HG03064 (cell line): ENCODE measurements around the gene SLC29A1.
"Not testable (repeated sequence)": the region's sequence is repeated elsewhere in the genome, so short reads cannot be mapped to it uniquely, and the experiment has no call there.

Experiments
- ATAC-seq: cut with Tn5 transposase; IDR thresholded peaks from one replicate; pipeline ENCODE4 v1.9.1; 2021; ENCODE audit warnings: low read depth; ENCODE audit not compliant: unreplicated experiment

The SLC29A1 gene

DNA sequence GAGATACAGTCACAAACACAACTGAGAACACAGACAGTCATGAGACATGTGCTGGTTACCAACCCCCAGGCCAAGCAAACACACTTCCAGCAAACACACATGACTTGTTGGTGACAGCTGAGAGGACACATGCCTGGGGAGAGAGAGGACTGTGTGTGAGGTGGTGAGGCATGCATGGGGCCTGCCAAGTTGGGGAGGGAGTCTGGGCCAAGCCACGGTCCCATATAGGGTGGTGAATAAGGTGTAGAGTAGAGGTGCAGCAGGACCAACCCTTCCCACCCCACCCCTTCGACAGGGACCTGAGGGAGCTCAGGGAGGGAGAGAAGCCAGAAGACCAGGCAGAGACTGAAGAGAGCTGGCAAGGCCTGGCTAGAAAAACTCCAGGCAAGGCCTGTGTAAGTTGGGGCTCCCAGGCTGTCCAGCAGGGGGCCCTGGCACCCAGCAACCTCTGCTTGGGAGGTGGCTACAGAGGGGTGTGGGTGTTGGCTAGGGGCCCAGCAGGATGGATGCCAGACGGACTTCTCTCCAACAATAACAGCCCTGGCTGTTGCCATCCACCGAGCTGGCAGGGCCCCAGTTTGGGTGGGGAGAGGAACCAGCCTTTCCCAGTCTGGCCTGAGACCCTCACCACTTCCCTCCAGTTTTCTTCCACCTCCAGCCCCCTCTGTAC lies 2.0 kb upstream of the SLC29A1 start:
- ATAC-seq = no peak

DNA sequence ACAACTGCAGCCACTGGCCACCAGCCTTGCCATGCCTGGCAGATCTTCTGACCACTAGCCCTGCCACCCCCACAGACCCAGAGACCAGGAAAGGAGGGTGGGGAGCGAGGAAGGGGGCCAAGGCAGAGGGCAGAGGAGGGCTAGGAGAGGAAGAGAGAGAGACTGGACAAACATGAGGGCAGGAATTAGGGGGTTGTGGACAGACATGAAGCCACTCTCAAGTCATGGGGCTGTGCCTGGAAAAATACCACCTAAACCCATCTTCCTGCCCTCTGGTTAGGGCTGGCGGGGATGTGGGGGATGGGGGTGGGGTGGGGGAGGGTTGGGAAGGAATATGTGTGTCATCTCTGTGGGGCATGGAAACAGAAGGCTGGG lies 1.4 kb upstream of the SLC29A1 start:
- no peak for ATAC-seq

DNA sequence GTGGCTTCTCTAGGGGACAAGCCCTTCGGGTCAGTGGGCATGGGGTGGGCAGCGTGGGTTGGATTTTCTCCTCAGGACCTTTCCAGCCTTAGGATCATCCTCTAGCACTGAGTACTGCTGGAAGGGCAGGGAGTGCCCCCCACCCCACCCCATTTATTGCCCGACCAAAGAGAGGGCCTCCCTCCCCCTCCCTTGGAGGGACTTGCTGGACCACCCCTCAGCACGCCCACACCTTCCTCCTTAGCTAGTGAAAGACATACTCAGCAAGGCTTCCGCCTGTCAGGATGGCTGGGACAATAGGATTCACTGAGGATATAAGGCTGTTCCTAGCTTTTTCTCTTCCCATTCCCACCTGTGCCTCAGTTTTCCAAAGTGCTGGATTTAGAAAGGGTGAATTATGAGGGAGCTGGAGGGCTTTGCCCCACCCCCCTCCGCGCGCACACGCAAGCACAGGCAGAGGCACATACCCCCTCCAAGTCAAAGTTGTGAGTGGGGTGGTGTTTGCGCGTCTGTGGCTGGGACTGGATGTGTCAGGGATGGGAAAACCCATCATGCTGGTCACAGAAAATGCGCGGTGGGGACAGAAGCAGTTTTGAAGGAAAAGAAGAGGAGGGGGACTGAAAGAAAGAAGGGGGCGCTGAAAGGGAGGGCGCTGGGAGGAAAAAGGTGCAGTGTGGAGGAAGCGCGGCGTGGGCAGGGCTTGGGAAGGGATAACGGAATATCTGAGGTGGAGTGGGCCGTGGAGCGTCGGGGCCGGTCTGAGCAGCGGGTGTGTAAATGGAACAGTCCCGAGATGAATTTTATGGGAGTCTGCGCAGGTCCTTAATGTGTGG lies 693 bp upstream of the SLC29A1 start:
- no peak for ATAC-seq

DNA sequence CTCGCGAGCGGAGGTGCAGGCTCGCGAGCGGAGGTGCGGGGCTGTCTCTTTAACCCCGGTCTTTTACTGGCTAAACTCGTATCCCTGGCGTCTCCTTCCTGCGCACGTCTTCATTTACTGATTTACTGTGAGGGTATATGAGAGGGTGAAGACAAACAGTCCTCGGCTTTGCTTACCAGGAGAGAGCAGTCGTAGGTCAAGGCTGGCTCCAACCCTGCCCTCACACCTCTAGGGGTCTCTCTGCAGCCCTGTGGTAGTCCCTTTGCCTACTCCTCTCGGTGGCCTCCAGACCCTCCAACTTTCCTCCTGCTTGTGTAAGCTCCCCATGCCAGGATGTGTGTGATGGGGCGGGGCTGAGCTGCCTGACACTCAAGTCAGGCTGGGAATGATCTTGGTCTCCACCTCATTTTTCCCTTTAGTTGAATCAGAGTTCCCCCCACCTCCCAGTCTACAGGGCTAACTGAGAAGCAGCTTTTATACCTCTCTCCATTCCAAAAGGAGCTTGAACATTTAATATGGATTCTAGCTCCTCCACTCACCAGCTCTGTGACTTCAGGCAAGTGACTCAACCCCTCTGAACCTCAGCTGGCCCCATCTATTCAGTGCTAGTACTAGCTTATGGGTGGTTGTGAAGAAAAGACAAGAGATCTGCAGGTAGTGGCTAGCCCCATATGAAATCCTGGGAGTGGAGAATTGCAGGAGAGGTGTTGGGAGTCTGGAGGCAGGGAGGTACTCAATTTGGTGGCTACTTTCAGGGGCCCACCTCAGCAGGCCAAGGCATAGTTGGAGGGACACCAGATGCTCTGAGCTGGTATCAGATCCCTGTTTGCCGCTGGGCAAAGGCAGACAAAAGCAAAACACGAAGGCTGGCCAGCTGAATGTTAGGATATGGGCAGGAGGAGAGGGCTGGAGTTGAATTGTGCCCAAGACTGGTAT lies 902 bp downstream of the SLC29A1 start:
- ATAC-seq = peak; percentile 17

DNA sequence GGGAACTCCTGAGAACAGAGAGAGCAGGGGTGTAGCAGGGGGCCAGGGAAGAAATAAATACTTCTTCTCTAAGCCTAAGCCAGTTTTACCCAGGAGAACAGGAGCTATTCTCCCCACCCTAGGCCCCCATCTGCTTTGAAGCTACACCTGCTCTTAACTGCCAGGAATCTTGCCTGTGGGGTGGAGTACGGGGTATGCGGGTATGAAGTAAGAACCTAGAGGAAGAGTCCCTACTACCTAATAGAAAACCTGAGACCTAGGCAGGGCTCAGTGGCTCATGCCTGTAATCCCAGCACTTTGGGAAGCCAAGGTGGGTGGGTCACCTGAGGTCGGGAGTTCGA lies 1.5 kb downstream of the SLC29A1 start:
- ATAC-seq = no peak

DNA sequence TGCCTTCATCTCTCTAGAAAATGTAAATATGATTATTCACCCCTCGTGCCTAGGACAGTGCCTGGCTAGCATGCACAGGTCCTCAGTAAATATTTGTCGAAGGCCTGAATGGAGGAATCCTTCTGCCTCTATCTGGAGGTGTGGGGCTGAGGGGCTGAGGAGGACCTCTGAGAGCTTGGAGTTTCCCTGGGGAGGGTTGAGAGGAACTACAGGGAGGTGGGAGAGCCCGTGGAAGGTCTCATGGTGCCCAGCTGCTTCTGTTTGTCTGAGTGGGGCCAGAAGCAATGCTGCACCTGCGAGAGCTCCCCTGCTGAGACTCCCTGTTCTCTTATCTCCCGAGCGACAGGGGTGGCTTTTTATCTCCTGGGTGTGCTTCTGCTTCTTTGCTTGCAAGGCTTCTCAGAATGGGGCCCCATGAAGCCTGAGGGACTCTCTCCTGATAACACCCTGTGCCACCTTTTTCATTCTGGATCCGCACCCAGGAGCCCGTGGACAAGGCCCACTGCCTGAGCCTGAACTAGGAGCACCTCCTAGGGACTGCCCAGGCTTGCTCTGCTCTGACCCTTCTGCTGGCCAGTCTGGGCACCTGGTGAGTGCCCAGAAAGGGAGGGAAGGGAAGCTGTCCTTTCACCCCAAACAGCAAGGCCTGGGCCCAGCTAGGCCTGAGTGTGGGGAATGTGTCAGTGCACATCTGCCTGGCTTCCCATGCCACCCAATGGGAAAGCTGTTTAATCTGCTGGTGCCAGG lies 2.4 kb downstream of the SLC29A1 start:
- no peak for ATAC-seq

DNA sequence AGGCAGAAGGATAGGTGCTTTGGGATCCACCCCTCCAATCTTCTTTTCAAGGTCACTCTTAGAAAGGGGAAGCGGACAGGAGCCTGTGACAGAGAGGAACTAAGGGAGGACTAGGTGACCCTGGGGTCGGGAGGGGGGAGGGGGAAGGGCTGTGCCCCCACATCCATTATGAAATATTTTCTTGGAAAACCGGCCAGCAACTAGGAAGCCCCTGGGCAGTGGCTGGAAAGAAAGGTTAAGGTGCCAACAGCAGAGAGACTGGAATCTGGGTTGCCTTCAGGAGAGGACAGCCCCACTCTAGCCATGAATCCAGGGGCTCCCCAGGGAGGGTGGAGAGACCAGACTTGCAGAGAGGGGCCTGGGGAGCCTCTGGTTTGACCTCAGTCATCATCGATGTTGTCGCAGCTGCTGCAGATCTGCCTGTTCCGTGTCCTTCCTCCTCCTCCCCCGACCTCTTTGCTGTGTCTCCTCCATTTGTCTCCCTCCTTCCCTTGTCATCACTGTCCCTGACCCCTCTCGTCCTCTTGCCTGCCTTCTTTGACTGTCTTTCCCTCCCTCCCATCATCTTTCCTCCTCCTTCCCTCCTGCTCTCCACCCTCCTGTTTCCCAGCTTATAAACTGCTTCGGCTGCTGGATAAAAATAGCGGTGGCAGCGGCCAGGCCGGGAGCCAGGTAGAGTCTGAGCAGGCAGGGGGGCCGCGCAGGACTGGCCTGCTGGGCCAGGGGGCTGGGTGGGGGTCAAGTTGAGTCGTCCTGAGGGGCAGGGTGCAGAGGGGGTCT lies 3.2 kb downstream of the SLC29A1 start:
- no peak for ATAC-seq

DNA sequence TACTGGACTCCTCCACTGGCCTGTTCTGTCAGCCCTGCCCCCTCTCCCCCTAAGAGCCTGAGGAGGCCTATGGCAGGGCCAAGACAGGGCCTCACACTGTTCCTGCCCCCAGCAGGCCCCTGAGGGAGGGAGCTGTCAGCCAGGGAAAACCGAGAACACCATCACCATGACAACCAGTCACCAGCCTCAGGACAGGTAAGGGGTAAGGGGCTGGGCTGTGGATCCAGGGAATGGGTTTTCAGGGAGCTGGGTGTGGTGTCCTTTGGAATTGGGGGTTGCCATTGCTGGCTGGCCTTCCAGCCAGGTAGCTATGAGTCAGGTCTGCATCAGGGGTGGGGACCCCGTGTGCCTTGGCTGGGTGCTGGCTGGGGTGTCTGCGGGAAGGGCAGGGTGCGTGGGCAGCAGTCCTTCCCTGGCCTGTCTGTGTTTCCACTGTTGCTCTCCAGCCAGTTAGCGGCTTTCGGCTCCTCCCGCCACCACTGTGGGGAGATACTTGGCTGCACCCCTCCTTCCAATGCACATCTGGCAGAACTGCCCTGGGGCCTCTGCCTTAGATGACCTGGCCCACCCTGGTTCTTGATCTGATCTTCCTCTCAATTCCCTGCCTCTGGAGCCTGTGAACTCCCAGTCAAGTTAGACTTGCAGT lies 3.9 kb downstream of the SLC29A1 start:
- ATAC-seq = no peak

DNA sequence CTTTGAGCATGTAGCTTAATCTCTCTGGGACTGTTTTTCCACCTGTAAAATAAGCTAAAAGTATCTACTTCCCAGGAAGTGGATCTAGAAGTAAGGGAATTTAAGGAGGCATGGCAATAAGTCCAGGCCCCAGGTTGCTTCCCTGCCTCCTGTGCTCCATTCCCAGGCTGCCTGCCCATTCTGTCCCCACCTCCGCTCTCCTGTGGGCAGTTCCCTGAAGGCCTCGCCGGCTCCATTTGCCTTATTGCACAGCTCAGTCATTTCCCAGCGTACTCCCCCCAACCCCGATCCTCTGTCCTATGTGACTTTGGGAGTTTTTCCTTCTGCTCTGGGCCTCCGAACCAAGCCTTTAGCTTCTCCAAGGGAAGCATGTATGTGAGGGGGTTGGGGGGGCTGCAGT lies 4.6 kb downstream of the SLC29A1 start:
- no peak for ATAC-seq

DNA sequence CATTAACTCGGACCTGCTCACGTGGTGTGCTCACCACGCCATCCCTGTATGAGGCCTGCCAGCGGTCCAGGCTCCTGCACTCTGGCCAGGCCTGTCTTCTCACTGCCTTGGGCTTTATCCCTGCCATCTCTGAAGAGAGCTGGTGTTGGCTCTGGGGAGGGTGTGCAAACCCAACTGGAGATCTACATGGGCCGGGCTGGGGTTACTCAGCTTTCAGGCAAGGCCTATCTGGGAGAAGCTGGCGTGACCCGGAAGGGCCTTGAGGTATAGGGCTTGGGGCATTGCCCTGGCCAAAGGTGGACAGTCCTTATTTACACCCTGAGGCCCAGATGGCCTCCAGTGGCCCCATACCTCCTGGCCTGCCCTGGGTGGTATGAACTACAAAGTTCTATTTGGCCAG lies 5.0 kb downstream of the SLC29A1 start:
- ATAC-seq = no peak

DNA sequence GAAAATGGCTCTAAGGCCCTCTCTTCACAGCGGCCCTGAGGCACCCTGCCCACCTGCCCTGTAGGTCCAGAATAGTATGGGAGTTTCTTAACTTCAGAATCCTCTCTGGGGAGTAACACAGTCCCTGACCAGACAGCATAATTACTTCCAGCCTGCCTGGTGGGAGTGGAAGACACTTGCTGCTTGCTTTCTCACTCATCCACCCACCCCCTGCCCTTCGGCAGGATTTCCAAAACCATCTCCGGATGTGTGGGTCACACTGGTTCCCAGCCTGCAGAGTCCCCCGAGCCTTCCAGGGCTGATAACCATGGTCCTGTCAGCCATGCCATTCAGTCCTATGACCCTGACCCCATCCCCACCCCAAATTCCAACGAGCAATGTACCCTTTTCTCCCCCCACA lies 5.4 kb downstream of the SLC29A1 start:
- no peak for ATAC-seq

DNA sequence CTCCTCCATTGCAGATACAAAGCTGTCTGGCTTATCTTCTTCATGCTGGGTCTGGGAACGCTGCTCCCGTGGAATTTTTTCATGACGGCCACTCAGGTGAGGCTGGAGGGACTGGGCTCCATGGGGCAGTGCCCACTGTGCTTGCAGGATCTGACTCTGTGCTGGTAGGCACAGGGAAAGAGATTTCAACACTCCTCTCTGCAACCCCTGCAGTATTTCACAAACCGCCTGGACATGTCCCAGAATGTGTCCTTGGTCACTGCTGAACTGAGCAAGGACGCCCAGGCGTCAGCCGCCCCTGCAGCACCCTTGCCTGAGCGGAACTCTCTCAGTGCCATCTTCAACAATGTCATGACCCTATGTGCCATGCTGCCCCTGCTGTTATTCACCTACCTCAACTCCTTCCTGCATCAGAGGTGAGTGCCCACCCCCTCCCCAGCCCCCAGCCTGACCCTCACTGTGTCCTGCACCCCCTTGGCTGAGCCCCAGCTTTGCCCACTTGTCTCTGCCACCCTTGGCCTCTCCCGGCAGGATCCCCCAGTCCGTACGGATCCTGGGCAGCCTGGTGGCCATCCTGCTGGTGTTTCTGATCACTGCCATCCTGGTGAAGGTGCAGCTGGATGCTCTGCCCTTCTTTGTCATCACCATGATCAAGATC lies 6.1 kb downstream of the SLC29A1 start:
- no peak for ATAC-seq

DNA sequence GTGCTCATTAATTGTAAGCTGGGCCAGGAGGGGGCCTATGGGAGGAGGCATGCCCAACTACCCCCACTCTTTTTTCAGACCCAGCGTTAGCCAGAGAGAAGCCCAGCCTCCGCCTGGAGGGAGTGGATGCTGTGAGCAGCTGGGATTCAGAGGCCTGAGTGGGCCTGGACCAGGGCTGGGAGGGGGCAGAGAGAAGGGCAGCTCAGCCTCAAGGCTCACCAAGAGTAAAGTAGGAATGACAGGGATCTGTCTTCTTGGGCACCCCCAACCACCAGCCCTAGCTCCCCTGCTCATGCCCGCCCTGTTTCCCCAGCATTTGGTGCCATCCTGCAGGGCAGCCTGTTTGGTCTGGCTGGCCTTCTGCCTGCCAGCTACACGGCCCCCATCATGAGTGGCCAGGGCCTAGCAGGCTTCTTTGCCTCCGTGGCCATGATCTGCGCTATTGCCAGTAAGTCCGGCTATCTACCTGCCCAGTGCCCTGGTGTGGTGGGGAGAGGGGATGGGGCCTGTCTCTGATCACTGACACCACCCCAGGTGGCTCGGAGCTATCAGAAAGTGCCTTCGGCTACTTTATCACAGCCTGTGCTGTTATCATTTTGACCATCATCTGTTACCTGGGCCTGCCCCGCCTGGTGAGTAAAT lies 6.8 kb downstream of the SLC29A1 start:
- no peak for ATAC-seq

DNA sequence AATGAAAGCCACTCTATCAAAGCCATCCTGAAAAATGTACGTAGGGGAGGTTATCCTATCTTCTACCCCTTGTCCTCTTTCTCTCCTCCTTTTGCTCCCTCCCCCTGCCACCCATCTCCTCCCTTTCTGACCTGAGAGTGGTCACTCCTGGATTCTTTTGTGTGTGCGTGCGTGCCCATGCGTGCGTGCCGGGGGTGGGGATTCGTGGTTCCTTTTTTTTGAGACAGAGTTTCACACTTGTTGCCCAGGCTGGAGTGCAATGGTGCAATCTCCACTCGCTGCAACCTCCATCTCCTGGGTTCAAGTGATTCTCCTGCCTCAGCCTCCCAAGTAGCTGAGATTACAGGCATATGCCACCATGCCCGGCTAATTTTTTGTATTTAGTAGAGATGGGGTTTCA lies 8.0 kb downstream of the SLC29A1 start:
- not testable (repeated sequence) for ATAC-seq

DNA sequence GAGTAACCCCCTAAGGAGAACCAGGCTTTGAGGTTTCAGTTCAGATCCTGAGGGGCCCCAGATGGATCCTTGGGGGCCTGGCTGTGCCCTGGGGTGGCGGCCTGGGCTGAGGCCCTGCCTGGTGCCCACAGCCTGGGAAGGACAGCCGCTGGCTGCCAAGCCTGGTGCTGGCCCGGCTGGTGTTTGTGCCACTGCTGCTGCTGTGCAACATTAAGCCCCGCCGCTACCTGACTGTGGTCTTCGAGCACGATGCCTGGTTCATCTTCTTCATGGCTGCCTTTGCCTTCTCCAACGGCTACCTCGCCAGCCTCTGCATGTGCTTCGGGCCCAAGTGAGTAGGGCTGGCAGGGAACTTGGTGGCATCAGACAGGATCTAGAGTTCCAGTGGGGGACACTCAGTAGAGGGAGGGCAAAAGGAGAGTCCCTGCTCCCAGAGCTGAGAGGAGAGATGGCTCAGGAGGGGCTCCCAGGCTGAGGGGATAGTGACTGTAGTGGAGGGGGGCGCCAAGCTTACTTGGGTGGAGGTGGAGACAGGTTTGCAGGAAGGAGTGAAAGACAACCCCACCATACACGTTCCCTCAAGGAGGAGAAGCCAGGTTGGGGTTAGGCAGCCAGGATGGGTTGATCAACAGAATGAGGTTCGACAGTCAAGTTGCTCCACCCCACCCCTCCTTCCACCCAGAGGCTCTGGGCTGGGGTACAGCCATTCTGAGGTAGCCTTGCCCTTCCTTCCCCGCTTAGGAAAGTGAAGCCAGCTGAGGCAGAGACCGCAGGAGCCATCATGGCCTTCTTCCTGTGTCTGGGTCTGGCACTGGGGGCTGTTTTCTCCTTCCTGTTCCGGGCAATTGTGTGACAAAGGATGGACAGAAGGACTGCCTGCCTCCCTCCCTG lies 9.5 kb downstream of the SLC29A1 start:
- ATAC-seq = no peak

DNA sequence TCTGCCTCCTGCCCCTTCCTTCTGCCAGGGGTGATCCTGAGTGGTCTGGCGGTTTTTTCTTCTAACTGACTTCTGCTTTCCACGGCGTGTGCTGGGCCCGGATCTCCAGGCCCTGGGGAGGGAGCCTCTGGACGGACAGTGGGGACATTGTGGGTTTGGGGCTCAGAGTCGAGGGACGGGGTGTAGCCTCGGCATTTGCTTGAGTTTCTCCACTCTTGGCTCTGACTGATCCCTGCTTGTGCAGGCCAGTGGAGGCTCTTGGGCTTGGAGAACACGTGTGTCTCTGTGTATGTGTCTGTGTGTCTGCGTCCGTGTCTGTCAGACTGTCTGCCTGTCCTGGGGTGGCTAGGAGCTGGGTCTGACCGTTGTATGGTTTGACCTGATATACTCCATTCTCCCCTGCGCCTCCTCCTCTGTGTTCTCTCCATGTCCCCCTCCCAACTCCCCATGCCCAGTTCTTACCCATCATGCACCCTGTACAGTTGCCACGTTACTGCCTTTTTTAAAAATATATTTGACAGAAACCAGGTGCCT lies 10.2 kb downstream of the SLC29A1 start:
- ATAC-seq = no peak
